Lower lobe of right lung (tissue), 2 donors: ENCODE results near the gene SMG5. TPM values are rescaled to one million over a fixed set of nuclear protein-coding genes. Genes with fewer than 3 reads are reported as not detected.

ENCODE experiments used
- ATAC-seq, 2 donors: fragments of 200-7000 bp; cut with Tn5 transposase; one replicate each; pipeline ENCODE4 v1.9.1; 2020 to 2022; ENCODE audit warnings: mild to moderate bottlenecking in 2 of 2, moderate library complexity in 2 of 2
- DNase-seq: peaks from one replicate; pipeline ENCODE4 v3.0.0-alpha.2; 2020
- H3K27ac ChIP-seq: fragments of 200-600 bp; one replicate; pipeline ENCODE4 v1.8.0; 2022
- H3K27me3 ChIP-seq: fragments of 200-600 bp; one replicate; pipeline ENCODE4 v1.8.0; 2022; ENCODE audit warnings: low read depth
- H3K36me3 ChIP-seq: fragments of 200-600 bp; one replicate; pipeline ENCODE4 v1.8.0; 2022; ENCODE audit warnings: mild to moderate bottlenecking
- H3K4me1 ChIP-seq: fragments of 200-600 bp; one replicate; pipeline ENCODE4 v1.8.0; 2022
- H3K4me3 ChIP-seq: fragments of 200-600 bp; one replicate; pipeline ENCODE4 v1.8.0; 2022; ENCODE audit warnings: mild to moderate bottlenecking
- H3K9me3 ChIP-seq: fragments of 200-600 bp; one replicate; pipeline ENCODE4 v1.8.0; 2022
- intact Hi-C: fragments of 100-400 bp; cut with DNase I; formaldehyde crosslinking; loops from one replicate; pipeline ENCODE4 v1.11.0; 2022
- total RNA-seq: library from RNA; stranded (reverse); fragmentation: NEBNext Ultra II Directional; extraction: Animal tissue kit (Norgen Biotek cat#: 25700); gene quantifications from one replicate; pipeline ENCODE4 v1.2.1, GENCODE V29; 2021
- TF ChIP-seq, protein P1 (sequence below): fragments of 200-600 bp; IDR thresholded peaks from one replicate; pipeline ENCODE4 v1.8.0; 2022; ENCODE audit warnings: antibody characterized with exemption, mild to moderate bottlenecking
- donor health status: DM: no; HTN: yes; CAD: no; lungs with severe emphysema.

The SMG5 gene
- total RNA-seq, 1 donor from 2014 or later, result 68.9 TPM

- TF ChIP-seq, protein P1, sequence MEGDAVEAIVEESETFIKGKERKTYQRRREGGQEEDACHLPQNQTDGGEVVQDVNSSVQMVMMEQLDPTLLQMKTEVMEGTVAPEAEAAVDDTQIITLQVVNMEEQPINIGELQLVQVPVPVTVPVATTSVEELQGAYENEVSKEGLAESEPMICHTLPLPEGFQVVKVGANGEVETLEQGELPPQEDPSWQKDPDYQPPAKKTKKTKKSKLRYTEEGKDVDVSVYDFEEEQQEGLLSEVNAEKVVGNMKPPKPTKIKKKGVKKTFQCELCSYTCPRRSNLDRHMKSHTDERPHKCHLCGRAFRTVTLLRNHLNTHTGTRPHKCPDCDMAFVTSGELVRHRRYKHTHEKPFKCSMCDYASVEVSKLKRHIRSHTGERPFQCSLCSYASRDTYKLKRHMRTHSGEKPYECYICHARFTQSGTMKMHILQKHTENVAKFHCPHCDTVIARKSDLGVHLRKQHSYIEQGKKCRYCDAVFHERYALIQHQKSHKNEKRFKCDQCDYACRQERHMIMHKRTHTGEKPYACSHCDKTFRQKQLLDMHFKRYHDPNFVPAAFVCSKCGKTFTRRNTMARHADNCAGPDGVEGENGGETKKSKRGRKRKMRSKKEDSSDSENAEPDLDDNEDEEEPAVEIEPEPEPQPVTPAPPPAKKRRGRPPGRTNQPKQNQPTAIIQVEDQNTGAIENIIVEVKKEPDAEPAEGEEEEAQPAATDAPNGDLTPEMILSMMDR, result no peak
- no peak for DNase-seq
- intact Hi-C loops, result no loop called here
- Histone ChIP-seq H3K4me3 (no peak overlapping the region), H3K27ac (no peak overlapping the region), H3K36me3 (peaks cover 98% of the 10 kb centered on the region), H3K9me3 (no peaks in the 10 kb centered on the region), H3K27me3 (no peaks in the 10 kb centered on the region), H3K4me1 (no peaks in the 10 kb centered on the region)
- ATAC-seq, result no peak
These were observed 16.6 kb downstream of the SMG5 start for GRCh38 chr1:156266051-156266450.

DNA sequence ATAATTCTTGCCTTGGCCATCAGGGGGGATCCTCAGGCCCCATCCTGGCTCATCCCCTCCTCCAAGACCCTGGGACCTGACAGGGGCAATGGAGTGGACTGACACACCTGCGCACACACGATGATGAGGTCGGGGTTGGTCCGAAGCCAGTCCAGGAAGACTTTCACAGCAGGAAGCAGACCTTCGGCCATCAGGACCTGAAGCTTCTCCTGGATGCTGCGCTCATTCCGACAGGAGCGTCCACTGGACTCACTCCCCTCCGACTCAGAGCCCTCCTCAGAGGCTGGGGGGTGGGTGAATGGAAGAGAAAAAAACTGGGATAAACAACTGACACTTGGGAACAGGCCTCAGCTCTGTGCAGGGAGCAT is 19.4 kb downstream of the SMG5 start:
- Histone ChIP-seq H3K4me1 (no peaks in the 10 kb centered on the region), H3K9me3 (no peaks in the 10 kb centered on the region), H3K27me3 (no peaks in the 10 kb centered on the region), H3K4me3 (no peak overlapping the region), H3K36me3 (peaks cover 98% of the 10 kb centered on the region), H3K27ac (no peak overlapping the region)
- TF ChIP-seq, protein P1, result no peak
- ATAC-seq (peak in 1 of 2 donors; percentile 8), DNase-seq (no peak)
- intact Hi-C loops, result no loop called here

DNA sequence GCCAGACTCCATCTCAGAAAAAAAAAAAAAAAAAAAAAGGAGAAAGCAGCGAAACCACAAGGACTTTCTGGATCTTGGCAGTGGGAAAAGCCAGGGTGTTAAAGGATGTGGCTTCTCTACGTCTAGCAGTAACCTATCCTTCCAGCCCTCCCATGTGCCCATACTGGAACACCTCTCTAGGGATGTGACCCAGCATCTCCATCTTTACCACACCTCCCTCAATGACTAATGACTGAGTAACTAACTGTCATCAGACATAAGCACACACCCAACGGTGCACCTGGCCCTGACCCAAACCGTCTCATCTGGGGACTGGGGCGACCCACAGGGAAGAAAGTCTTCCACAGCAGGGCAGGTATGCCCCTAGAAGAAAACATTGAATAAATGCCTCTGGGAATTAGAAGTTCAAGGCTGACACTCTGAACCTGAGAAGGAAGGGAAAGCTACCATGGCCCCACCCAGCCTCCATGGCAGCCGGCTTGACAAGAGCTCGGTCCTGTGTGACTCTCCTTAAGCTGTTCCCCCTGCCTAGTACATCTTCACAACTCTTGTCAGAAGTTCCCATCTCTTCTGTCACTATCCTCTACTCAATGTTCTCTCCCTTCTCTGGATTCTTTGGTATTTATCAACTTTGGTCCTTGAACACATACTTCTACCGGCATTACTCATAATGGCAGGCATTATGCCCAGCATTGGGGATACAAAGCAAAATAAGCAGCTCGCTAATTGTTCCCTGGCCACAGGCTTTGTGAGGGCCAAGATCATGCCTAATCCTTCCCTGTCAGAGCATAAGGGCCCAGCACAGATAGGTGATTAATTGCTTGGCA is 20.0 kb downstream of the SMG5 start:
- Histone ChIP-seq H3K9me3 (no peaks in the 10 kb centered on the region), H3K27me3 (no peaks in the 10 kb centered on the region), H3K27ac (no peak overlapping the region), H3K4me3 (no peak overlapping the region), H3K36me3 (peaks cover 98% of the 10 kb centered on the region), H3K4me1 (no peaks in the 10 kb centered on the region)
- intact Hi-C loops, result no loop called here
- DNase-seq (no peak), ATAC-seq (peak in 1 of 2 donors; percentile 27)
- TF ChIP-seq, protein P1, result no peak

DNA sequence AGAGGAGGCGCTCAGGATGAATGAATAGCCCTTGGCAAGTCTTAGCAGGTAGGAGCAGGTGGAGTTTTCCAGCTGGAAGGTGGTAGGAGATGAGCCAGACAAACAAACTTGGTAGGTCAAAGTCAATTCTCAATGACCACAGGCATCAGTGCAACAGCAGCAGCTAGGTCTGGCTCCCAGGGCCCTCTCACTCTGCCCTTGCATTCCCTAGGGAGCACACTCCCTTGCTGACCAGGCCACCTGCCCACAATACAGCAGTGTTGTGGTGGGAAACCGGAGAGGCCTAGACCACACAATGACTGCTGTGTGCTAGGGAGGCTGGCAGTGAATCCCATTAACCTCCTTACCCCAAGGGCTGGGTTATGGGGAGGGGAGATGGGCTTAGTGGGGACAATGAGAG is 21.7 kb downstream of the SMG5 start:
- Histone ChIP-seq H3K4me1 (no peaks in the 10 kb centered on the region), H3K36me3 (peaks cover 98% of the 10 kb centered on the region), H3K27me3 (no peaks in the 10 kb centered on the region), H3K27ac (no peak overlapping the region), H3K9me3 (no peaks in the 10 kb centered on the region), H3K4me3 (no peak overlapping the region)
- intact Hi-C loops, result no loop called here
- ATAC-seq, result no peak
- no peak for DNase-seq
- TF ChIP-seq, protein P1, result no peak

- no peaks in the 10 kb centered on the region for H3K4me1 ChIP-seq
- DNase-seq, result no peak
- no peaks in the 10 kb centered on the region for H3K9me3 ChIP-seq
- H3K27me3 ChIP-seq, result no peaks in the 10 kb centered on the region
- ATAC-seq, result no peak
- peaks cover 98% of the 10 kb centered on the region for H3K36me3 ChIP-seq
- intact Hi-C loops, result no loop called here
- no peak overlapping the region for H3K27ac ChIP-seq
- TF ChIP-seq, protein P1, result no peak
- H3K4me3 ChIP-seq, result no peak overlapping the region
These were observed 22.8 kb downstream of the SMG5 start for GRCh38 chr1:156259805-156260204.
